Right cardiac atrium (tissue), 5 donors: Measurements from ENCODE around the gene MPO. TPM values are rescaled to one million over a fixed set of nuclear protein-coding genes. Genes with fewer than 3 reads are reported as not detected.

Experiments
- ATAC-seq, 2 donors: fragments of 200-7000 bp; cut with Tn5 transposase; one replicate each; pipeline versions ENCODE4 v1.8.0 to v1.9.1; 2020; ENCODE audit warnings: moderate library complexity in 2 of 2, mild to moderate bottlenecking in 1 of 2
- DNase-seq, 3 donors: peaks; one replicate each; pipeline ENCODE4 v3.0.0-alpha.2; 2020
- H3K27ac ChIP-seq: one replicate; pipeline ENCODE4 v1.5.1; 2013; ENCODE audit warnings: mild to moderate bottlenecking, low read length, control low read depth, moderate library complexity
- H3K27me3 ChIP-seq: one replicate; pipeline ENCODE4 v1.6.1; 2013; ENCODE audit not compliant: control insufficient read depth, insufficient read depth
- H3K4me1 ChIP-seq: one replicate; pipeline ENCODE4 v1.6.1; 2013; ENCODE audit warnings: low read length; ENCODE audit not compliant: control insufficient read depth, insufficient read depth
- H3K4me3 ChIP-seq: one replicate; pipeline ENCODE4 v1.5.1; 2013; ENCODE audit warnings: low read length, control low read depth
- H3K9me3 ChIP-seq: one replicate; pipeline ENCODE4 v1.6.1; 2013; ENCODE audit warnings: low read length; ENCODE audit not compliant: control insufficient read depth
- WGBS: extraction: QIAGEN DNeasy Blood & Tissue Kit; methylation state at CpG from one replicate; pipeline ENCODE4 v1.1.7; 2013; 5-methylcytosine and 5-hydroxymethylcytosine counted together
- intact Hi-C, 4 donors: fragments of 100-400 bp; cut with DNase I; formaldehyde crosslinking; loops; one replicate each; pipeline versions ENCODE4 v1.11.0 to v1.14.0; 2022 to 2023
- polyA plus RNA-seq: library from polyadenylated mRNA; stranded (reverse); fragments of 200-250 nt; gene quantifications from one replicate; pipeline ENCODE4 v1.2.3, GENCODE V29; 2013
- total RNA-seq, 4 donors: library from RNA; stranded (reverse); fragmentation: NEBNext Ultra II Directional; extraction: Animal tissue kit (Norgen Biotek cat#: 25700); gene quantifications; one replicate each; pipeline ENCODE4 v1.2.1, GENCODE V29; 2021
- donor health status: healthy with polysubstance abuse.
- donor health status: DM: no; HTN: yes; CAD: no.
- donor health status: DM: no; HTN: no; CAD: no.
- donor health status: DM: no; HTN: yes; CAD: no; lungs with severe emphysema.
- donor health status: DM: yes; HTN: yes; CAD: no.

The MPO gene
- total and polyA plus RNA-seq, 5 donors = 0.06 to 0.50 (median 0.11) TPM

- H3K4me3 ChIP-seq = peak overlapping the region; percentile 51
- ATAC-seq = peak; percentile 82
- H3K4me1 ChIP-seq = no peaks in the 10 kb centered on the region
- intact Hi-C loops = no loop called here
- no peaks in the 10 kb centered on the region for H3K9me3 ChIP-seq
- no peaks in the 10 kb centered on the region for H3K27me3 ChIP-seq
- 6% methylated on average over 66 of the region's 66 CpGs for WGBS
- peak; percentile 59 to 86 (median 83) for DNase-seq
- no peak overlapping the region for H3K27ac ChIP-seq
These were observed 43.9 kb upstream of the MPO start for GRCh38 chr17:58324409-58325288.

GRCh38 chr17:58324056-58324408 lies 43.3 kb upstream of the MPO start:
- ATAC-seq = no peak
- 17% methylated on average over 13 of the region's 13 CpGs for WGBS

GRCh38 chr17:58323366-58324055 lies 42.8 kb upstream of the MPO start:
- Histone ChIP-seq H3K9me3 (no peaks in the 10 kb centered on the region), H3K27ac (no peak overlapping the region), H3K27me3 (no peaks in the 10 kb centered on the region), H3K4me3 (peak overlapping the region; percentile 51), H3K4me1 (no peaks in the 10 kb centered on the region)
- no peak for ATAC-seq
- intact Hi-C loops = no loop called here
- no peak for DNase-seq
- 57% methylated on average over 8 of the region's 8 CpGs for WGBS

More at GRCh38 chr17:58324056-58324408, 43.3 kb upstream of the MPO start:
- DNase-seq = no peak
- no peaks in the 10 kb centered on the region for H3K27me3 ChIP-seq
- H3K9me3 ChIP-seq = no peaks in the 10 kb centered on the region
- intact Hi-C loops = no loop called here
- no peak overlapping the region for H3K27ac ChIP-seq
- no peaks in the 10 kb centered on the region for H3K4me1 ChIP-seq
- peak overlapping the region; percentile 51 for H3K4me3 ChIP-seq

- no peak overlapping the region for H3K4me3 ChIP-seq
- H3K27me3 ChIP-seq = no peaks in the 10 kb centered on the region
- H3K4me1 ChIP-seq = no peaks in the 10 kb centered on the region
- no peaks in the 10 kb centered on the region for H3K9me3 ChIP-seq
- 94% methylated on average over 9 of the region's 9 CpGs for WGBS
- no peak overlapping the region for H3K27ac ChIP-seq
- DNase-seq = peak in 1 of 3 donors; percentile 32
- intact Hi-C loops = no loop called here
- no peak for ATAC-seq
These were observed 41.9 kb upstream of the MPO start for GRCh38 chr17:58322581-58323185.

GRCh38 chr17:58321571-58322525 lies 41.1 kb upstream of the MPO start:
- Histone ChIP-seq H3K27me3 (no peaks in the 10 kb centered on the region), H3K4me3 (no peak overlapping the region), H3K9me3 (no peaks in the 10 kb centered on the region), H3K4me1 (no peaks in the 10 kb centered on the region), H3K27ac (no peak overlapping the region)
- DNase-seq = no peak
- intact Hi-C loops = no loop called here
- 85% methylated on average over 18 of the region's 18 CpGs for WGBS
- no peak for ATAC-seq

GRCh38 chr17:58320570-58321323 lies 40.0 kb upstream of the MPO start:
- 88% methylated on average over 9 of the region's 9 CpGs for WGBS
- no peak overlapping the region for H3K4me3 ChIP-seq
- DNase-seq (no peak), ATAC-seq (no peak)
- H3K4me1 ChIP-seq = no peaks in the 10 kb centered on the region
- no peaks in the 10 kb centered on the region for H3K9me3 ChIP-seq
- intact Hi-C loops = no loop called here
- H3K27ac ChIP-seq = no peak overlapping the region
- no peaks in the 10 kb centered on the region for H3K27me3 ChIP-seq

GRCh38 chr17:58320163-58320558 lies 39.4 kb upstream of the MPO start:
- Histone ChIP-seq H3K9me3 (no peaks in the 10 kb centered on the region), H3K27me3 (no peaks in the 10 kb centered on the region), H3K27ac (no peak overlapping the region), H3K4me3 (no peak overlapping the region), H3K4me1 (no peaks in the 10 kb centered on the region)
- WGBS = 84% methylated on average over 7 of the region's 7 CpGs
- ATAC-seq (no peak), DNase-seq (no peak)
- intact Hi-C loops = no loop called here

- ATAC-seq (no peak), DNase-seq (peak in 1 of 3 donors; percentile 11)
- no peak overlapping the region for H3K4me3 ChIP-seq
- intact Hi-C loops = loop anchor here in 2 of 4 donors (10.0 kb wide), 1 partner anchor 125 kb away; no protein-coding TSS in a partner anchor
- H3K27ac ChIP-seq = no peak overlapping the region
- 69% methylated on average over 25 of the region's 25 CpGs for WGBS
- no peaks in the 10 kb centered on the region for H3K9me3 ChIP-seq
- no peaks in the 10 kb centered on the region for H3K27me3 ChIP-seq
- H3K4me1 ChIP-seq = no peaks in the 10 kb centered on the region
These were observed 38.7 kb upstream of the MPO start for GRCh38 chr17:58319173-58320162.

GRCh38 chr17:58318627-58319172 lies 38.0 kb upstream of the MPO start:
- H3K4me1 ChIP-seq = no peaks in the 10 kb centered on the region
- intact Hi-C loops = loop anchor here in 2 of 4 donors (10.0 kb wide), 1 partner anchor 126 kb away; no protein-coding TSS in a partner anchor
- 78% methylated on average over 7 of the region's 7 CpGs for WGBS
- H3K27me3 ChIP-seq = no peaks in the 10 kb centered on the region
- DNase-seq (no peak), ATAC-seq (no peak)
- H3K4me3 ChIP-seq = no peak overlapping the region
- H3K27ac ChIP-seq = no peak overlapping the region
- no peaks in the 10 kb centered on the region for H3K9me3 ChIP-seq
